IPS-NIHi7 (cell line): Measurements from ENCODE around the gene ADGRL2.
A peak's percentile ranks its signal among the peaks of the same experiment; 100 is the strongest.

Experiments used
- DNase-seq: peaks from one replicate; pipeline ENCODE4 v3.0.0; 2012; ENCODE audit warnings: mixed read lengths; ENCODE audit errors: extremely low spot score

Gene ADGRL2

GRCh38 chr1:81907575-81907974 lies 106.8 kb downstream of the ADGRL2 start:
- no peak for DNase-seq

DNA sequence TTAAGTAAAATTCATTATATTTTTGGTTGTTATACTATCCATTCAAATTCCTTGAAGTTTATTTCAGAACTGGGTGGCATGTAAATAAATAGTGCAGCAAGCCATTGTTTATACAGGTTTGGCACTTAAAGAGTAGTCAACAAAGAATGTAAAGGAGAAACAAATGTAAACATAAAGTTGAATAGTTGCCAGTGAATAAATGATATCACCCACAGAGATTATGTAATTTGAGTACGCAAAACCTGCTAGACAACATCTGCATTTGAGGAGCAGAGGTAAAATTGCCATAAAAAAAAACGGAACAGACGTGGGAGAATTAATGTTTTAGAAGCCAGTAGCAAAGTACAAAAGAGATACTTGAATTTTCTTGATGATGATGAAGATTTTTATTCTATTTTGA lies 111.6 kb downstream of the ADGRL2 start:
- DNase-seq: no peak

GRCh38 chr1:81915937-81916336 lies 115.2 kb downstream of the ADGRL2 start:
- DNase-seq: no peak

GRCh38 chr1:81920245-81920740 lies 119.6 kb downstream of the ADGRL2 start:
- DNase-seq: peak; percentile 76

DNA sequence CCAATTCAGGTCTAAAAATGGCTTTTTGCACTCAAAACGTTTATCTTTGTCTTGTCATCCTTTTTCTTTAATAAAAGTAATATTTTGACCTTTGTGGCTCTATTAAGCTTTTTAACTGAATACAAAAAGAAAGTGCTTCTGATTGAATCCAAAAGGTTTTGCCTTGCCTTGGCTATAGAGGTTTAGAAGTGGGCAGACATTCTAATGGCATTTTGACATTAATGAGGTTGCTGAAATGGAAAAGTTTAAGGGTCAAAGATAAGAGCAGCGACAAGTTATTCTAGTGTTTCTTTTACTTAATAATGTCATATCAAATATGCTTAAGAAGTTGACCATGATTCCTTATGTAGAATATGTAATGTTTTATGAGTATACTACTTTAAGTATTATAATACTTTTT lies 120.2 kb downstream of the ADGRL2 start:
- no peak for DNase-seq

- DNase-seq: no peak
Observed at GRCh38 chr1:81921344-81921743, 120.6 kb downstream of the ADGRL2 start.

DNA sequence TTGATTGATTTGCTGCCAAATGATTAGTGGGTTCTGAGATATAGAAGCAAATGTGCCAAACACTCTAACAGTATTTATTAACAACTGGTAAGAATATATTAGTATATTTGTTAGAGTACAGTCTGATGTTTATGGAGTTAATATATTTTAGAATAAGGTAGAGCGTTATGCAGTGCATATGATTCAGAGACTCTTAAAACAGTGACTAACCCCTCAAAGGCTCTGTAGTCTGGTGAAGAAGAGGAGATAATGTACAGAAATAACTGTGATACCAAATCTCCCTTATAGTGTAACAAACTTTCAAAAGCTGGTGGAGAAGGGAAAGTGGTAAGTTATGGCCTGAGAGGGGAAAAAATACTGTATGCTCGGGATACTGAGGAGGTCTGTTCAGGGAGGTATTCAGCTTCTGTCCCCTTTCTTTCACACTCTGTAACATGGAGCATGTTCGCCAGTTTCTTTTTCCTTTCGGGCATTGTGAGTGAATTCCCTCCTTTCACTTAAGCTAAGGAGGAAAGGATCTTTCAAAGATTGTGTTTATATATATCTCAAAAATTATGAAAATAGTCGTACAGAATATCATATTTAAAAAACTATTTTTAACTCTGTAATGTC lies 121.2 kb downstream of the ADGRL2 start:
- DNase-seq: no peak

- no peak for DNase-seq
Observed at GRCh38 chr1:81922955-81923354, 122.2 kb downstream of the ADGRL2 start.

GRCh38 chr1:81929106-81929505 lies 128.4 kb downstream of the ADGRL2 start:
- no peak for DNase-seq

GRCh38 chr1:81936853-81937252 lies 136.1 kb downstream of the ADGRL2 start:
- no peak for DNase-seq

GRCh38 chr1:81937791-81938450 lies 137.2 kb downstream of the ADGRL2 start:
- DNase-seq: no peak

DNA sequence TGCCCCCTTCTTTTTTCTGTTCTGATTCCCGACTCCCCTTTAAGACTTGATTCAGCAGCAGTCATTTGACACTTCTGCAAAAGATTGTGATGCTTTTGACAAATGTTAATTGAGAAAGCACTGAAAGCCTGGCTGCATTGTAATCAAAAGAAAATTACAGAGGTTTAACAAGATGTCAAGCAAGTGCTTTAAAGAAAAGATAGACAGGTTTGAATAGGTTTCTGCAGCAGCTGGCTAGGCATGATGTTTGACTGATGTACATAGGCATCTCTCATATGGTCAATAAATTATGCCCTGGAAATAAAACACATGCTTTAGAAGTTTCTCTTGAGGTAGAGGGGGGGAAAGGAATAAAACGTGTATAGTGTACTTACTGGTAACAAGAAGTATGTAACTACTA lies 147.8 kb downstream of the ADGRL2 start:
- no peak for DNase-seq

- no peak for DNase-seq
Observed at GRCh38 chr1:81949421-81949820, 148.7 kb downstream of the ADGRL2 start.

DNA sequence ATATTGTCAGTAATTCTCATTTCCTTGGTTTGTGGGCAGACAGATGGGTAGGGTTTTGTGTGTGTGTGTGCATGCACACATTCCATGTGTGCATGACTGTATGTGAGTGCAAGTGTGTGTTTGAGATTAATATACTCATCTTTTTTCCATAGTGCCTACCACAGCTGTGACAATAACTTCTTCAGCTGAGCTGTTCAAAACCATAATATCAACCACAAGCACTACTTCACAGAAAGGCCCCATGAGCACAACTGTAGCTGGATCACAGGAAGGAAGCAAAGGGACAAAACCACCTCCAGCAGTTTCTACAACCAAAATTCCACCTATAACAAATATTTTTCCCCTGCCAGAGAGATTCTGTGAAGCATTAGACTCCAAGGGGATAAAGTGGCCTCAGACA lies 149.3 kb downstream of the ADGRL2 start:
- DNase-seq: no peak

DNA sequence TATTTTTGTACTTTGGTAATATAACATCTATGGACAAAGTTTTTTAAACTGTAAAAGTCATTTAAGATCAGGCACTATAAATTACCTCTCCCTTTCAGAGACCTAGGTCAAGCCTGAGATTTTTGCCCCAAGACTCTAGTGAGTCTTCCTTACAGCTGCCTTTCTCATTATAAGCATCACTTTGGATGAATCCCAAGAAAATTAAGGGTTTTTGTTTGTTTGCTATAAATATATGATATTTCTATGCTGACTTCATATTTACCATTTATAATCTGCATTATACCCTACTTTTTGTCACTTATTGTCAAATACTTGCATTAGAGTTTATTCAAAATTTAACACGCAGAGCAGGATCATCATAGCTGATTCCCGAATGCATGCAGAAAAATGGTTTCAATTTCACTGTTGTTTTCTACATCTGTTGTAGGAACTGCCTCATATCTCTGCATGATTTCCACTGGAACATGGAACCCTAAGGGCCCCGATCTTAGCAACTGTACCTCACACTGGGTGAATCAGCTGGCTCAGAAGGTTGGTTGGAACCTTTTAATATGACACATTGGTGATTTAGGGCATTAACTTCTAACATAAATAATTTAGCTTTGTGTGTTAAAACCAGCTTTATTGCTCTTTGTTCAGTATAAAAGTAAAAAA lies 150.0 kb downstream of the ADGRL2 start:
- no peak for DNase-seq

DNA sequence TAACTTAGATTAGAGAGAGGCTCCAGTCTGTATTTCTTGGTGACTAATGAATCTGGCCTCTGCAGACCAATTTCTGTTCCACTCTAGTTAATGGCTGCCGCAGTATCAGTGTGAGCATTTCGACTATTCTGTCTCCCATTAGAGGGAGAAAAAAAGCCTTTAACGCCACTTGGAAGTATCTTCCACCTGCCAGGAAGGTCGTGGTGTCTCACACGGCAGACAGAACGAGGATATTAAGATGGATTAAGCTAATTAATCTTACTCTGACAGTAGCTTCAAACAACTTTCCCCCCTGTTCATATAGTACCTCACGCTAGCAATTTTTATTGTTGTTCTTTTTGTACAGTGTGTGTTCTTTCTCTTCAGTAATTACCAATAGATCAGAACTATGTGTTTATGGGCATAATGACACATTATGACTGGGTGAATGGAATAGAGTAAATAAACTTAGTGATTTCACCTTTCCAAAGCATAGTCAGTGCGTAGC lies 153.8 kb downstream of the ADGRL2 start:
- DNase-seq: no peak

GRCh38 chr1:81967951-81968350 lies 167.2 kb downstream of the ADGRL2 start:
- no peak for DNase-seq

DNA sequence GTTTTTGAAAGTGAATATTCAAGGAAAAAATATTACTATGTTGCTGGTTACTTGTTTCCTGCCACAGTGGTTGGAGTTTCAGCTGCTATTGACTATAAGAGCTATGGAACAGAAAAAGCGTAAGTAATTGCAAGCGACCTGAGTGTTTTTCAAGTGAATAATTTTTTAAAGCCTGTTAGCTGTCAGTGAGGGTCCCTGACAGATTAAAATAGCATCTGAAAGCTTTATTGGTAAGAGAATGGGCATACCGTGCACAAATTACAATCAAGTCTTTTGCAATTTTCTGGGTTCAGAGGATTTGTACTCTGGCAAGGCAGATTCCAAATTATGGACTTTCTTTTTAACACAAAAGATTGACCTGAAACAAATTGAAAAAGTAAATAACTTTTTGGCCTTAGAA lies 169.7 kb downstream of the ADGRL2 start:
- no peak for DNase-seq

DNA sequence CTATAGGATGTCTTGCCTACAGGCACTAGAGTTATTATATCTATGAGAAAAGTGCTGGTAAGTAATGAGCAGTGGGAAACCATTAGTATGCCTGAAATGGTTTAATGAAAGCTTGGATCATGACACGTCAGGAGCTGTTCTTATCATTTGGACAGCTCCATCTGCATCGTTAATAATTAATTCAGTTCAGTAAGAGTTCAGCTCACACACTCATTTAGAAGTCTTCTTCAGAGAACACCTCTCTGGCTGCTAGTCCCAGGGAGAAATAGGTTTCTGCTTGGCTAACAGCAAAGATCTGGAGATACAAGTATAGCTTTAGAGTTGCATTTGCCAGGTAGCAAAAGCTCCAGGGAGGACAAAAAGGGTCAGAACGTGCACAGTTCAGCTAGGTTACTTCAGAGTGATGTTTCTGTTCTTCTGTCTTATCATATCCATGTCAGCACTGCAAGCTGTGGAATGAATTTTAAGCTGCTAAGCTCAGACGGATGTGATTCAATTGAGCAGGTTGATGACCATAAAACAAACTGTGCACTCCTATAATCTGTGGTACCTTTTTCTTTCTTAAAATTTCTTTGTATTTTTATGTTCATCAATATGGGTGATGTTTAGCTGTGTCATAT lies 173.6 kb downstream of the ADGRL2 start:
- DNase-seq: no peak

DNA sequence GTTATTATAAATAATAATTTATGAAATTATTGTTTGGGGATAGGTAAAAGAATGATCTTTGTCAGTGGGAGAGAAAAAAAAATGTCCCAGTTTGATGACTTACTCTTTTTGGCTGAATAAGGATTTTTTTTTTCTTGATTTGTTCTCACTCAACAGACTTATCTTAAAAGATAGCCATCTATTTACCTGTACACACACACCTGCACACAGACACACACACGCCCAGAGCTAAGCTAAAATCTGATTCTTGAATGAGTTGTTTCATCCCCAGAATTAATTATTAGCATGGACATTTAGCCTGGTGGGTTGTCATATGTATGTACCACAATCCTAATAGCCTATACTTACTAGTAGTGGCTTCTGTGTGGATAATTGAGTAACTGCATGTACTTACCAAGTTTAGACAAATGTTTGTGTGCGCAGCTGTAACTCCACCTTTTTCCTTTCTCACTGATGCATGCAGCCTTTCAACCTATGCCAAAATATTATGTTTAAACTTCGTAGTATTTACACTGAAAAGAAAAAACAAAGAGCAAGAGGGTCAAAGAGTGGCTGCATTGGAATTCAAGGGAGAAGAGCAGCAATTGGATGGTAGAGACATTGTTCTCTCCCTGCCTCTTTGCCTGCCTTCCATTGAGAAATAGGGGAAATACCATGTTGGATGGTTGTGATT lies 174.3 kb downstream of the ADGRL2 start:
- DNase-seq: no peak

- DNase-seq: no peak
Observed at GRCh38 chr1:81976539-81976938, 175.8 kb downstream of the ADGRL2 start.

GRCh38 chr1:81978945-81979344 lies 178.2 kb downstream of the ADGRL2 start:
- DNase-seq: peak; percentile 13
